ENCODE results near the gene SCN1B.

Gene SCN1B

GRCh38 chr19:35030257-35031071, at the start of gene SCN1B:
TSS of gene SCN1B (plus strand) at chr19:35030470. CDS start at chr19:35030821, 351 bp downstream.
- ChIA-PET POLR2A (no interaction called here), CTCF (no interaction called here)
- TF ChIP-seq FOXK2 (IDR thresholded peaks at IDR 0.05) (no peak), FOXM1 (IDR thresholded peaks at IDR 0.05; ENCODE audit: borderline replicate concordance) (peak; percentile 87)
- DNase-seq (ENCODE audit: extremely low spot score), result peak; percentile 75

- TF ChIP-seq FOXK2 (IDR thresholded peaks at IDR 0.05) (no peak), SUZ12 (IDR thresholded peaks at IDR 0.05) (no peak), CTBP1 (IDR thresholded peaks at IDR 0.05; ENCODE audit: borderline replicate concordance) (no peak)
- no peak for DNase-seq (ENCODE audit: extremely low spot score)
- ChIA-PET CTCF (interaction anchor here (0.7 kb wide), 1 partner anchor 90 kb away, joined by 3 read pairs; no protein-coding TSS in a partner anchor), POLR2A (no interaction called here)
These were observed 48.0 kb upstream of the SCN1B start for GRCh38 chr19:34982275-34982674.

- DNase-seq (ENCODE audit: extremely low spot score), result no peak
- TF ChIP-seq ARNT (IDR thresholded peaks at IDR 0.05) (no peak), L3MBTL2 (conservative IDR thresholded peaks at IDR 0.05) (no peak), CTBP1 (IDR thresholded peaks at IDR 0.05; ENCODE audit: borderline replicate concordance) (no peak), HDGF (IDR thresholded peaks at IDR 0.05; ENCODE audit: borderline replicate concordance) (no peak), NFRKB (IDR thresholded peaks at IDR 0.05) (no peak), BHLHE40 (IDR thresholded peaks at IDR 0.05; ENCODE audit: borderline replicate concordance) (no peak), FOXA1 (IDR thresholded peaks at IDR 0.05) (no peak), SUZ12 (IDR thresholded peaks at IDR 0.05) (no peak), TARDBP (IDR thresholded peaks at IDR 0.05) (no peak), PKNOX1 (IDR thresholded peaks at IDR 0.05) (no peak), FOXM1 (IDR thresholded peaks at IDR 0.05; ENCODE audit: borderline replicate concordance) (no peak)
- ChIA-PET CTCF (no interaction called here), POLR2A (no interaction called here)
These were observed 46.5 kb upstream of the SCN1B start for GRCh38 chr19:34983786-34984185.

- ChIA-PET CTCF (no interaction called here), POLR2A (no interaction called here)
- DNase-seq (ENCODE audit: extremely low spot score), result no peak
- TF ChIP-seq LEF1 (IDR thresholded peaks at IDR 0.05; ENCODE audit: borderline replicate concordance) (no peak), SP1 (IDR thresholded peaks at IDR 0.05) (no peak), NFRKB (IDR thresholded peaks at IDR 0.05) (no peak), ARNT (IDR thresholded peaks at IDR 0.05) (no peak), FOXM1 (IDR thresholded peaks at IDR 0.05; ENCODE audit: borderline replicate concordance) (no peak), FOXK2 (IDR thresholded peaks at IDR 0.05) (no peak), CTBP1 (IDR thresholded peaks at IDR 0.05; ENCODE audit: borderline replicate concordance) (no peak), ELF4 (IDR thresholded peaks at IDR 0.05) (no peak), SUZ12 (IDR thresholded peaks at IDR 0.05) (no peak), HDGF (IDR thresholded peaks at IDR 0.05; ENCODE audit: borderline replicate concordance) (no peak), PKNOX1 (IDR thresholded peaks at IDR 0.05) (no peak), FOXA1 (IDR thresholded peaks at IDR 0.05) (no peak), BHLHE40 (IDR thresholded peaks at IDR 0.05; ENCODE audit: borderline replicate concordance) (no peak), L3MBTL2 (conservative IDR thresholded peaks at IDR 0.05) (no peak), ZNF384 (IDR thresholded peaks at IDR 0.05) (no peak), TARDBP (IDR thresholded peaks at IDR 0.05) (no peak)
These were observed 46.0 kb upstream of the SCN1B start for GRCh38 chr19:34984287-34984686.

- CTCF ChIA-PET, result no interaction called here
- POLR2A ChIA-PET, result no interaction called here
These were observed 44.8 kb upstream of the SCN1B start for GRCh38 chr19:34985249-34986022.

GRCh38 chr19:34988119-34988518, 42.2 kb upstream of the SCN1B start:
- CTCF ChIA-PET, result interaction anchor here (0.6 kb wide), 1 partner anchor 8 kb away, joined by 5 read pairs; no protein-coding TSS in a partner anchor
- TF ChIP-seq FOXM1 (IDR thresholded peaks at IDR 0.05; ENCODE audit: borderline replicate concordance), result no peak
- no peak for TF ChIP-seq LEF1 (IDR thresholded peaks at IDR 0.05; ENCODE audit: borderline replicate concordance)
- no peak for TF ChIP-seq ZNF384 (IDR thresholded peaks at IDR 0.05)
- no peak for TF ChIP-seq PKNOX1 (IDR thresholded peaks at IDR 0.05)
- TF ChIP-seq BHLHE40 (IDR thresholded peaks at IDR 0.05; ENCODE audit: borderline replicate concordance), result no peak
- no peak for TF ChIP-seq CTBP1 (IDR thresholded peaks at IDR 0.05; ENCODE audit: borderline replicate concordance)
- TF ChIP-seq FOXA1 (IDR thresholded peaks at IDR 0.05), result no peak
- TF ChIP-seq FOXK2 (IDR thresholded peaks at IDR 0.05), result no peak
- TF ChIP-seq NFRKB (IDR thresholded peaks at IDR 0.05), result no peak
- TF ChIP-seq SP1 (IDR thresholded peaks at IDR 0.05), result no peak
- no peak for TF ChIP-seq SUZ12 (IDR thresholded peaks at IDR 0.05)
- no peak for TF ChIP-seq L3MBTL2 (conservative IDR thresholded peaks at IDR 0.05)
- no peak for TF ChIP-seq TARDBP (IDR thresholded peaks at IDR 0.05)
- no peak for DNase-seq (ENCODE audit: extremely low spot score)
- POLR2A ChIA-PET, result no interaction called here

More at GRCh38 chr19:34985249-34986022, 44.8 kb upstream of the SCN1B start:
- no peak for TF ChIP-seq ZNF384 (IDR thresholded peaks at IDR 0.05)
- TF ChIP-seq FOXK2 (IDR thresholded peaks at IDR 0.05), result no peak
- no peak for TF ChIP-seq LEF1 (IDR thresholded peaks at IDR 0.05; ENCODE audit: borderline replicate concordance)
- no peak for TF ChIP-seq FOXM1 (IDR thresholded peaks at IDR 0.05; ENCODE audit: borderline replicate concordance)
- no peak for TF ChIP-seq CTBP1 (IDR thresholded peaks at IDR 0.05; ENCODE audit: borderline replicate concordance)
- TF ChIP-seq PKNOX1 (IDR thresholded peaks at IDR 0.05), result no peak
- no peak for DNase-seq (ENCODE audit: extremely low spot score)

All from HEK293T (cell line).